H9 (cell line): ENCODE results near the gene TRAK1. TPM values are rescaled to one million over a fixed set of nuclear protein-coding genes. Genes with fewer than 3 reads are reported as not detected.

ENCODE experiments used
- DNase-seq: peaks from one replicate; pipeline ENCODE4 v3.0.0-alpha.2; 2017
- H2AFZ ChIP-seq: one replicate; pipeline ENCODE4 v1.6.1; 2013; ENCODE audit warnings: mild to moderate bottlenecking, low read length, control low read depth, moderate library complexity
- H2AK5ac ChIP-seq: 2 replicates; pipeline ENCODE4 v1.6.1; 2013; ENCODE audit warnings: low read length, control low read depth, mixed read lengths; ENCODE audit not compliant: insufficient read length
- H2BK120ac ChIP-seq: one replicate; pipeline ENCODE4 v1.6.1; 2013; ENCODE audit warnings: low read depth, mild to moderate bottlenecking, low read length, control low read depth, inconsistent platforms; ENCODE audit not compliant: poor library complexity, severe bottlenecking
- H2BK12ac ChIP-seq: 2 replicates; pipeline ENCODE4 v1.6.1; 2013; ENCODE audit warnings: low read length, control low read depth, mixed read lengths, low read depth; ENCODE audit not compliant: insufficient read length
- H2BK15ac ChIP-seq: 2 replicates; pipeline ENCODE4 v1.6.1; 2013; ENCODE audit warnings: low read depth, low read length, control low read depth
- H2BK20ac ChIP-seq: one replicate; pipeline ENCODE4 v1.6.1; 2013; ENCODE audit warnings: low read depth, mild to moderate bottlenecking, low read length, control low read depth, inconsistent platforms; ENCODE audit not compliant: poor library complexity, severe bottlenecking
- H2BK5ac ChIP-seq: 2 replicates; pipeline ENCODE4 v1.6.1; 2013; ENCODE audit warnings: low read length, control low read depth, mixed read lengths; ENCODE audit not compliant: insufficient read length
- H3K14ac ChIP-seq: 2 replicates; pipeline ENCODE4 v1.6.1; 2013; ENCODE audit warnings: low read length, control low read depth; ENCODE audit not compliant: insufficient read depth
- H3K18ac ChIP-seq: 2 replicates; pipeline ENCODE4 v1.6.1; 2013; ENCODE audit warnings: low read depth, mild to moderate bottlenecking, mixed read lengths, low read length, control low read depth; ENCODE audit not compliant: insufficient read length
- H3K23ac ChIP-seq: 2 replicates; pipeline ENCODE4 v1.6.1; 2013; ENCODE audit warnings: low read length, control low read depth, mixed read lengths, low read depth; ENCODE audit not compliant: insufficient read length
- H3K23me2 ChIP-seq: 2 replicates; pipeline ENCODE4 v1.6.1; 2013; ENCODE audit warnings: low read depth, mild to moderate bottlenecking, mixed read lengths, low read length, control low read depth; ENCODE audit not compliant: insufficient read length, poor library complexity, severe bottlenecking
- H3K27ac ChIP-seq: 2 replicates; pipeline ENCODE4 v1.5.1; 2013; ENCODE audit warnings: low read length, control low read depth, mixed read lengths, low read depth; ENCODE audit not compliant: insufficient read length
- H3K27me3 ChIP-seq: 2 replicates; pipeline ENCODE4 v1.6.1; 2013; ENCODE audit warnings: low read length, control low read depth, inconsistent platforms; ENCODE audit not compliant: insufficient read depth
- H3K4ac ChIP-seq: 2 replicates; pipeline ENCODE4 v1.6.1; 2013; ENCODE audit warnings: low read depth, mild to moderate bottlenecking, control low read depth, inconsistent platforms, low read length, moderate library complexity
- H3K4me1 ChIP-seq: 2 replicates; pipeline ENCODE4 v1.6.1; 2013; ENCODE audit warnings: low read length, control low read depth, inconsistent platforms; ENCODE audit not compliant: insufficient read depth
- H3K4me2 ChIP-seq: 2 replicates; pipeline ENCODE4 v1.6.1; 2013; ENCODE audit warnings: low read length, control low read depth, mixed read lengths; ENCODE audit not compliant: insufficient read length, insufficient read depth
- H3K56ac ChIP-seq: 2 replicates; pipeline ENCODE4 v1.6.1; 2013; ENCODE audit warnings: low read depth, mild to moderate bottlenecking, mixed read lengths, low read length, control low read depth; ENCODE audit not compliant: insufficient read length
- H3K79me1 ChIP-seq: 2 replicates; pipeline ENCODE4 v1.6.1; 2013; ENCODE audit warnings: low read depth, mild to moderate bottlenecking, moderate library complexity, low read length, control low read depth, inconsistent platforms; ENCODE audit not compliant: insufficient read depth, poor library complexity, severe bottlenecking
- H3K79me2 ChIP-seq: 2 replicates; pipeline ENCODE4 v1.6.1; 2013; ENCODE audit warnings: low read length, control low read depth, inconsistent platforms; ENCODE audit not compliant: insufficient read depth
- H3K9ac ChIP-seq: 2 replicates; pipeline ENCODE4 v1.6.1; 2013; ENCODE audit warnings: low read length, control low read depth, mixed read lengths; ENCODE audit not compliant: insufficient read length; ENCODE audit errors: extremely low read depth
- H3K9me3 ChIP-seq: one replicate; pipeline ENCODE4 v1.6.1; 2013; ENCODE audit warnings: low read depth, low read length, inconsistent platforms; ENCODE audit not compliant: control insufficient read depth
- H3T11ph ChIP-seq: one replicate; pipeline ENCODE4 v1.6.1; 2013; ENCODE audit warnings: mild to moderate bottlenecking, low read length, control low read depth, inconsistent platforms
- H4K20me1 ChIP-seq: one replicate; pipeline ENCODE4 v1.6.1; 2013; ENCODE audit not compliant: control insufficient read depth, insufficient read length, insufficient read depth
- H4K5ac ChIP-seq: 2 replicates; pipeline ENCODE4 v1.6.1; 2013; ENCODE audit warnings: low read depth, mild to moderate bottlenecking, mixed read lengths, low read length, control low read depth; ENCODE audit not compliant: insufficient read length
- H4K8ac ChIP-seq: replicated peaks from 2 replicates; pipeline ENCODE4 v1.6.1; 2013; ENCODE audit warnings: low read length, control low read depth, mixed read lengths, low read depth; ENCODE audit not compliant: insufficient read length
- H4K91ac ChIP-seq: 2 replicates; pipeline ENCODE4 v1.6.1; 2013; ENCODE audit warnings: low read depth, mild to moderate bottlenecking, moderate library complexity, mixed read lengths, low read length, control low read depth; ENCODE audit not compliant: insufficient read length
- H3K27ac Mint-ChIP-seq, 3 experiments: 2 replicates in 2 of 3; 3 replicates in 1 of 3; pipeline ENCODE4 v1.8.0; 2020 to 2021; ENCODE audit warnings: mixed read lengths in 3 of 3, mild to moderate bottlenecking in 1 of 3, moderate library complexity in 1 of 3
- H3K27me3 Mint-ChIP-seq: 2 replicates; pipeline ENCODE4 v1.8.0; 2021; ENCODE audit warnings: low read depth, mild to moderate bottlenecking, moderate library complexity, mixed read lengths
- H3K36me3 Mint-ChIP-seq, 3 experiments: 2 replicates in 2 of 3; 3 replicates in 1 of 3; pipeline ENCODE4 v1.8.0; 2020 to 2021; ENCODE audit warnings: low read depth in 3 of 3, mixed read lengths in 3 of 3; ENCODE audit not compliant: insufficient read depth in 1 of 3
- H3K4me1 Mint-ChIP-seq, 2 experiments: 2 replicates each; pipeline ENCODE4 v1.8.0; 2020; ENCODE audit warnings: mixed read lengths in 2 of 2
- H3K4me3 Mint-ChIP-seq, 2 experiments: 2 replicates in 1 of 2; 3 replicates in 1 of 2; pipeline ENCODE4 v1.8.0; 2020 to 2021; ENCODE audit warnings: mild to moderate bottlenecking in 2 of 2, mixed read lengths in 2 of 2, moderate library complexity in 1 of 2
- H3K9me3 Mint-ChIP-seq, 2 experiments: 2 replicates in 1 of 2; 3 replicates in 1 of 2; pipeline ENCODE4 v1.8.0; 2020; ENCODE audit warnings: mild to moderate bottlenecking in 2 of 2, mixed read lengths in 2 of 2, moderate library complexity in 1 of 2
- CTCF ChIP-seq: fragments of 200-600 bp; sonication (generic); conservative IDR thresholded peaks from 3 replicates; pipeline ENCODE4 v1.8.0; 2021; ENCODE audit warnings: antibody characterized with exemption, mild to moderate bottlenecking
- WGBS: extraction: QIAGEN DNeasy Blood & Tissue Kit; methylation state at CpG from one replicate; pipeline ENCODE4 v1.1.7; 2013; ENCODE audit warnings: missing lambda C conversion rate, low lambda C conversion rate, mixed read lengths; ENCODE audit not compliant: insufficient read length; ENCODE audit errors: extremely low coverage; 5-methylcytosine and 5-hydroxymethylcytosine counted together
- total RNA-seq: library from RNA; stranded (reverse); gene quantifications from 2 replicates; pipeline ENCODE4 v1.2.1, GENCODE V29; 2021

TRAK1 gene
- total RNA-seq, 1 experiment from 2014 or later: 34.2 TPM

- Histone ChIP-seq H3K4me1 (peaks cover 6% of the 10 kb centered on the region; the same call in 1 of the 2 replicates), H4K91ac (no peak overlapping the region), H2AFZ (no peak overlapping the region), H3K27ac (no peak overlapping the region), H3K9ac (no peak overlapping the region), H4K8ac (no peak overlapping the region), H2BK5ac (no peak overlapping the region), H3K4ac (no peak overlapping the region), H3K79me1 (no peaks in the 10 kb centered on the region), H3K27me3 (no peaks in the 10 kb centered on the region), H4K5ac (no peak overlapping the region), H3T11ph (no peak overlapping the region), H2BK20ac (no peak overlapping the region), H4K20me1 (no peaks in the 10 kb centered on the region), H2BK12ac (no peak overlapping the region), H2AK5ac (no peak overlapping the region), H3K18ac (no peak overlapping the region), H3K9me3 (no peaks in the 10 kb centered on the region), H3K79me2 (0 out of 2 replicates have a peak, but pooled peaks cover 2% of the 10 kb centered on the region), H2BK15ac (no peak overlapping the region), H3K23ac (no peak overlapping the region), H3K14ac (no peak overlapping the region), H2BK120ac (no peak overlapping the region), H3K56ac (no peak overlapping the region), H3K4me2 (no peak overlapping the region), H3K23me2 (no peaks in the 10 kb centered on the region)
- Mint-ChIP-seq H3K27ac (peak overlapping the region in 2 of 3 experiments; percentile 27 to 61; a peak in 2 of 7 replicates), H3K36me3 (peaks cover 0 to 7% (median 0%) of the 10 kb centered on the region in 3 experiments; a peak in 2 of 7 replicates), H3K4me1 (peaks cover 11 to 19% of the 10 kb centered on the region in 2 experiments), H3K4me3 (no peak overlapping the region), H3K9me3 (no peaks in the 10 kb centered on the region), H3K27me3 (no peaks in the 10 kb centered on the region)
- TF ChIP-seq CTCF: no peak
- WGBS: no CpG with 5 or more reads among the region's 6 CpGs
- DNase-seq: no peak
Measured at GRCh38 chr3:42177068-42177800, 86.1 kb downstream of the TRAK1 start.
